Jurkat, Clone E6-1 (cell line): ENCODE results near the gene MMP19. TPM values are rescaled to one million over a fixed set of nuclear protein-coding genes. Genes with fewer than 3 reads are reported as not detected.
"Not testable (repeated sequence)": the region's sequence is repeated elsewhere in the genome, so short reads cannot be mapped to it uniquely, and the experiment has no call there.

Experiments
- DNase-seq: peaks from one replicate; pipeline ENCODE4 v3.0.0-alpha.2; 2011; ENCODE audit warnings: low read depth, low spot score
- H3K4me3 ChIP-seq: 2 replicates; pipeline ENCODE4 v1.5.1; 2011; ENCODE audit warnings: mild to moderate bottlenecking, low read length, control low read depth, moderate library complexity
- polyA plus RNA-seq: library from polyadenylated mRNA; unstranded; fragments of >200 nt; gene quantifications from one replicate; pipeline ENCODE4 v1.2.1, GENCODE V29; 2012; ENCODE audit warnings: missing spikeins; ENCODE audit not compliant: insufficient read length, insufficient read depth

The MMP19 gene, protein sequence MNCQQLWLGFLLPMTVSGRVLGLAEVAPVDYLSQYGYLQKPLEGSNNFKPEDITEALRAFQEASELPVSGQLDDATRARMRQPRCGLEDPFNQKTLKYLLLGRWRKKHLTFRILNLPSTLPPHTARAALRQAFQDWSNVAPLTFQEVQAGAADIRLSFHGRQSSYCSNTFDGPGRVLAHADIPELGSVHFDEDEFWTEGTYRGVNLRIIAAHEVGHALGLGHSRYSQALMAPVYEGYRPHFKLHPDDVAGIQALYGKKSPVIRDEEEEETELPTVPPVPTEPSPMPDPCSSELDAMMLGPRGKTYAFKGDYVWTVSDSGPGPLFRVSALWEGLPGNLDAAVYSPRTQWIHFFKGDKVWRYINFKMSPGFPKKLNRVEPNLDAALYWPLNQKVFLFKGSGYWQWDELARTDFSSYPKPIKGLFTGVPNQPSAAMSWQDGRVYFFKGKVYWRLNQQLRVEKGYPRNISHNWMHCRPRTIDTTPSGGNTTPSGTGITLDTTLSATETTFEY
- polyA plus RNA-seq = not detected

DNA sequence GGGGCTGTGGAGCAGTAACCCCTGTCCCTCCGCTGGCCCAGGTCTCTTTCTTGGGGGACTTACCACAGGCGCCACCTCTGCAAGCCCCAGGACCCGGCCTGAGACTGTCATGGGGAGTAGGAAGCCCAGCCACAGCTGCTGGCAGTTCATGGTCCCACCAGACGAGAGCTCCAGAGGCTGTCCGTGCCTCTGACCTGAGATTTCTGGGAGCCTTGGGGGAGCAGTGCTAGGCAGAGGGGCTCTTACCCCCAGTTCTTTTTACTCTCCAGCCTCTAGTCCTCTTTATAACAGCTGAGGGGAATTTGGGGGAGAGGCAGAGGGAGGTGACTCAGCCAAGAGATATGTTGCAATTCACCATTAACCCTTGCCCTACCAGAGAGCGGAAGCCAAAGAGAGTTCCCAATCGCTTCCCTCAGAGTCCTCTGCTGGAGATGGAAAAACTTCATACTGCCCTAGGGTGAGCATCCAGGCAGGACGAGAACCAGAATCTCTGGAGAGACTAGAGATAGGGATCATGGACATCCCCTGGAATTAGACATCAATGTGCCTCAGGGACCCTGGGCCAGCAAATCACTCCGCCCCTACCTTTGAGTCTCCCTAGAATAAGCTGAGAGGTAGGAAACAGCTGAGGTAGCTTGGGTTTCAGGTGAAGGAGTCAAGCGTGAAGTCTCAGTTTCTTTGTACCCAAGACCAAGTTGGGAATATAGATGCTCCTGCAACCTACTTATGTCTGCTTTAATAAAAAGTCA, at the start of gene MMP19:
Gene MMP19, minus strand, starts transcription at position 256 of the 749 bp plus-strand sequence. Its CDS starts 106 bp downstream, at position 150.
- DNase-seq = no peak
- no peak within 1 kb of the TSS for H3K4me3 ChIP-seq

DNA sequence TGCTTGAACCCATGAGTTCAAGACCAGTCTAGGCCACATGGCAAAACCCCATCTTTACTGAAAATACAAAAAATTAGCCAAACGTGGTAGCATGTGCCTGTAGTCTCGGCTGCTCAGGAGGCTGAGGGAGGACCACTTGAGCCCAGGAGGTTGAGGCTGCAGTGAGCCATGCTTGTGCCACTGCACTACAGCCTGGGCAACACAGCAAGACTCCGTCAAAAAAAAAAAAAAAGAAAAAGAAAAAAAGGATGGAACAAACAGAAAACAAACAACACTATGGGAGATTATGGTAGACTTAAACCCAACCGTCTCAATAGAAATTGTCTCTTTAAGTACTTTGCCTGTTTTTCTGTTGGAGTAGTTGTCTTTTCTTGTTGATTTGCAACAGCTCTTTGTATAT, 48.6 kb upstream of the MMP19 start:
- H3K4me3 ChIP-seq = no peak overlapping the region
- no peak for DNase-seq

DNA sequence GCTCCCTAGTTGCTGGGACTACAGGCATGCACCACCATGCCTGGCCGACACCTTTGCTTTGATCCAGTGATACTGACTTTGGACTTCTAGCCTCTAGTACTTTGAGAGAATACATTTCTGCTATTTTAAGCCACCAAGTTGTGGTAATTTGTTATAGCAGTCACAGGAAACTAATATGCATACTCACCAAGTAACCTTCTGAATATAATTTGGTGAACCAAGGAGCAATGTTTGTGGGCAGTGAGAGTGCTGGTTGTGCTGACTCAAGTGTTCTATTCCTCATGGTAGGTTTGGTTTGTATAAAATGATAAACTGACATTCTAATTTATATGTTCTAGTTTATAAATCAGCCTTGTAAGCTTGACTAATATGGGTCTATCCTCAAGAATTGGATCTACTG, 42.4 kb upstream of the MMP19 start:
- H3K4me3 ChIP-seq = no peak overlapping the region
- DNase-seq = no peak

DNA sequence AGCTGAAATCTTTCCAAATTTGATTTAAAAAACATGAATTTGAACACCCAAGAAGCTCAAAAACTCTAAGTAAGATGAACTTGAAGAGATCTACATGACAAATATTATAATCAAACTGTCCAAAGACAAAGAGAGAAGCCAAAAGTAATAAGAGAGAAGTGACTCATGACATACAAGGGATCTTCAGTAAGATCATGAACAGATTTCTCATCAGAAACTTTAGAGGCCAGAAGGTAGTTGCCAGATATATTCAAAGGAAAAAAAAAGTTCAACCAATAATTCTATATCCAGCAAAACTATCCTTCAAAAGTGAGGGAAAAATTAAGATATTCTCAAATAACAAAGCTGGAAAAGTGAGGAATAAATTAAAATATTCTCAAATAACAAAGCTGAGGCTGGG, 35.1 kb upstream of the MMP19 start:
- no peak overlapping the region for H3K4me3 ChIP-seq
- DNase-seq = no peak

DNA sequence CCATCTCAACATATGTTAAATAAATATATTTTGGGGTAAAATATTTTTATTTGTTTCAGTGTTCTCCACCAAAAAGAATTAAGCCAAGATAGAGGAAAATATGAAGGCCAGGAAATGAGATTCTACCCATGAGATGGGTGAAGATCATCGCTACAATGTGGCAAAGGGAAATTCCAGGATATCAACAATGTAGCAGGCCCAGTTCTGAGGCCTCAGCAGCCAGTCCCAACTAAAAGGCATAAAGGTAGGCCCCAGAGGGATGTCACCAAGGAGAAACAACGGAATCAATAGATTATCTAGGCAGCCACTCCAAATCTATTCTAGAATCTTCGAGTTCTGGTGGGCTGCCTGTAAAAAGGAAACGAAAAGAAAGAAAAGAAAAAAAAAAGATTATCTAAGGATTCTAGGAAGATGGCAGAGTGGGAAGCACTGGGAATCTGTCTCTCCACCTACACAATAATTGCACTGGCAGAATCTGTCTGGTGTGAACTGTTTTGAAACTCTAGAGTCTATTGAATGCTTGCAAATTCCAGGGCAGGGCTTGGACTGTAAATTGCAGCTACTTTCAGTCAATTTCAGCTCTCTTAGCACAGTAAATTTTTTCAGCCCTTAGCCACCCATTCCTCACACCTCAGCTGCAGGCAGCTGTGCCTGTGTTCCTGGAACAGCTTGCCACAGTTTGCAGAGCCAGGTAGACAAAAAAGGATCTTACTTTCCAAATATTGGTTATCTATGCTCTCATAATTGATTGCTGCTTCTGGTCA, 33.1 kb upstream of the MMP19 start:
- no peak for DNase-seq
- no peak overlapping the region for H3K4me3 ChIP-seq

DNA sequence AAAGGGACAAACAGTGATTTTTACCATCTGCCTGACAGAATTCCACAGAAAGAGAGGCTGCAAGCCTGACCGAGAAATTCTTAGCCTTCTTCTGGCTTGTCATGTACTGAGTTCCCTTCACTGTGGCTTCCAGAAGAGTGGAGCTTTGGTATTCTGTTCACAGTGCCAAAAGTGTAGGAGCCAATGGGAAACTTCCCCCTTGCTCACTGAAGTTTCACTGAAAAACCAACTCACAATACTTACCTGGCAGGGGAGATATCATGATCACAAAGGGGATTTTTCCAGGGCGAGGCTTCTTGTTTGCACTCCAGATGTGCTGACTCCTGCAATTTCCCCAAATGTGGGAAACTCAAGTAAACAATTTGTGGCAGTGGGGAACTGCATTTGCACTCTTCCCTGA, 31.7 kb upstream of the MMP19 start:
- DNase-seq = no peak
- H3K4me3 ChIP-seq = no peak overlapping the region

DNA sequence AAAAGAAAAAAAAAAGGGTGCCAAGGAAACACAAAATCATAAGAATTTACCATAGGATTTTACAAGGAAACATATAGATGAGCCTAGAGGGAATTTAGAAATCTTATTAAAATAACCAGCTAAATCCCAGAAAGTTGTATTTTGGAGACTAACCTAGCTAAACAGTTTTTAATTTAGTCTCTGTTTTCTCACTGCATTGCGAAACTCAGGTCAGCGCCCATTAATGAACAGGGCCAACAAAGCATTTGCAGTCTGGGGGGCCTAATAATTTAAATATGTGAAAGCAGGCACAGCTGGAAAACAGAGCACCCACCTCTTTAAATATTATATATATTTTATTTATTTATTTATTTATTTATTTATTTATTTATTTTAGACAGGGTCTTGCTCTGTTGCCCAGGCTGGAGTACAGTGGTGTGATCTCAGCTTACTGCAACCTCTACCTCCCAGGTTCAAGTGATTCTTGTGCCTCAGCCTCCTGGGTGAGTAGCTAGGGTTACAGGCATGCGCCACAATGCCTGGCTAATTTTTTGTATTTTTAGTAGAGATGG, 23.8 kb upstream of the MMP19 start:
- not testable (repeated sequence) for H3K4me3 ChIP-seq, DNase-seq

DNA sequence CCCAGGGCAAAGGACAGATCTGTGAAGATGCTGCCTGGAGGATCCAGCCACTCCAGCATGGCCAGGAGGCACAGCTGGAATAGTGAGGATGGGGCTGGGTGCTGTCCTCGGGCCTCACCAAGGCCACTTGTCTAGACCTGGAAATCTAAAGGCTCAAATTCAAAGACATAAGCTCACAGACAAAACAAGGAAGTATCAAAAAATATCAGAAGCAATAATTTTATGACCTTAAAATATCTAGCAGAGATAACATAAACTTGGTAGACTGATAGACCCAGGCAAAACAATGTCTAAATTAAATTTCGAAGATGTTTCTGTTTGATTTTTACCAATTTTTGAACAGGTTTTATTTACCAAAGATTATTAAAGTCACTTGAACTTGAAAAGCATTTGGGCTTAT, 22.6 kb upstream of the MMP19 start:
- no peak overlapping the region for H3K4me3 ChIP-seq
- DNase-seq = no peak

DNA sequence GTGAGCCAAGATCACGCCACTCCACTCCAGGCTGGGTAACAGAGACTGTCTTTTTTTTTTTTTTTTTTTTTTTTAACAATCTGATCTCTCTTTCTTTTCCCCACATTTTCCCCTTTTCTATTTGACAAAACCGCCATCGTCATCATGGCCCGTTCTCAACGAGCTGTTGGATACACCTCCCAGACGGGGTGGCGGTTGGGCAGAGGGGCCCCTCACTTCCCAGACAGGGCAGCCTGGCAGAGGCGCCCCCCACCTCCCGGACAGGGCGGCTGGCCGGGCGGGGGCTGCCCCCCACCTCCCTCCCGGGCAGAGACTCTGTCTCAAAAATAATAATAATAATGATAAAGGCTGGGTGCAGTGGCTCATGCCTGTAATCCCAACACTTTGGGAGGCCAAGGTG, 20.2 kb upstream of the MMP19 start:
- H3K4me3 ChIP-seq, DNase-seq: not testable (repeated sequence)

DNA sequence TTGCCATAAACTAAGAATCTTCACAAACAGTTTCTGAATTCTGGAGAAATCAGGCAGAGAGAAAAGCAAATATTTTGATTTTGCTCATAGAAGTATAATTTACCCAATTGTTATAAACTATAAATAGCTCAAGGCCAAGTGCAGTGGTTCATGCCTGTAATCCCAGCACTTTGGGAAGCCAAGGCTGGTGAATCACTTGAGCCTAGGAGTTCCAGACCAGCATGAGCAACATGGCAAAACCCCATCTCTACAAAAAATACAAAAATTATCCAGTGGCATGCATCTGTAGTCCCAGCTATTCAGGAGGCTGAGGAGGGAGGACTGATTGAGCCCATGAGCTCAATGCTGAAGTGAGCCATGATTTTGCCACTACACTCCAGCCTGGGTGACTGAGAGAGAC, 19.6 kb upstream of the MMP19 start:
- no peak for DNase-seq

DNA sequence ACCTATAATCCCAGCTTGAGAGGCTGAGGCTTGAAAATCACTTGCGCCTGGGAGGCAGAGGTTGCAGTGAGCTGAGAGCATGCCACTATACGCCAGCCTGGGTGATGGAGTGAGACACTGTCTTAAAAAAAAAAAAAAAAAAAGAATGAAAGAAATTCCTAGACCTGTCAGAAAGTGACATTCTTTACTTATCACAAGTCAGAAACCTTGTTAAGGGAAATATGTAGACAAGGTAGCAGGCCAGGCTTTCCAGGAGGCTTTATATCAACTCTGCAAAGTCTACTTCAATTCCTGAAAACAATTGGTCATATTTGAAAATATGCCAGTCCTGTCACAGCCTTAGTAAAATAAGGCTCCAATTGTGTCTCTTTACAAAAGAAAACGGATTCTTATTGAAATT, 19.1 kb upstream of the MMP19 start:
- no peak overlapping the region for H3K4me3 ChIP-seq

More for the DNA sequence above, 19.6 kb upstream of the MMP19 start:
- no peak overlapping the region for H3K4me3 ChIP-seq

DNA sequence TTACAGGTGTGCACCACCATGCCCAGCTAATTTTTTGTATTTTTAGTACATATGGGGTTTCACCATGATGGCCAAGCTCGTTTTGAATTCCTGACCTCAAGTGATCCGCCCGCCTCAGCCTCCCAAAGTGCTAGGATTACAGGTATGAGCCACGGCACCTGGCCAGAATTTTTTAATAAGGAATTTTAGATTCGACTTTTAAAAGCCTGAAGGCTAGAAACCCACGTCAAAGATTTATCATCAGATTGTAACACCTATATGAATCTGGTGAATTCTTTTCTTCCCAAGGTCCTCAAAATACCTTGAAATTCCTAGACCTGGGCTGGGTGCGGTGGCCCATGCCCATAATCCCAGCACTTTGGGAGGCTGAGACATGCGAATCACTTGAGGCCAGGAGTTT, 18.7 kb upstream of the MMP19 start:
- no peak overlapping the region for H3K4me3 ChIP-seq
- no peak for DNase-seq

More for the DNA sequence above, 19.1 kb upstream of the MMP19 start:
- DNase-seq = no peak

DNA sequence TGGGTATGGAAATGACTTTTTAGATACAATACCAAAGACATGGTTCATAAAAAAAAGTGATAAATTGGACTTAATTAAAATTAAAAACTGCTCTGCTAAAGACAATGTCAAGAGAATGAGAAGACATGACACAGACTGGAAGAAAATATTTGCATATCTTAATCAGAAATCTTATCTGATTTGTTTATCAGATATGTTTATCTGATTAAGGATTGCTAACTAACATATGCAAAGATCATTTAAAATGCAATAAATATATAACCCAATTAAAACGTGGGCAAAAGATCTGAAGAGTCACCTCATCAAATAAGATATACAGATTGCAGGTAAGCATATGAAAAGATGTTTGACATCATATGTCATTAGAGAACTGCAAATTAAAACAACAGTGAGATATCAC, 10.0 kb upstream of the MMP19 start:
- H3K4me3 ChIP-seq = no peak overlapping the region
- DNase-seq = no peak

DNA sequence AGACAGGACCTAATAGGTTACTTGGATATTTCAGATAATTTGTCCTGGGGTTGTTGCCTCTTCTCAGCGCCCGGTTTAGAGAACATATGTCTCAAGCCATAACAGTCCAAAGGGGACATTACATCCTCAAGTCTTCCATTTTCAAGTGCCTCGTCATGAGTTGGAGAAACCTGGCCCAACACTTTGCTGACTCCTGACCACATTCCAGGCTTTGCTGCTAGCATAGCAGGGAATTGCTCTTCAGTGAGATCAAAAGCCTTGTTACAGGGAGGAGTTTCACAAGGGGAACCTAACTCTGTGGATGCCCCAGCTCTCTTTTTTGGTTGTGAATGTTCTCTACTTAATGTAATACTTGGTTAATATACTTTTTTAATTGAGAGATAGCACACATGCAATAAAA, 8.2 kb upstream of the MMP19 start:
- no peak overlapping the region for H3K4me3 ChIP-seq

DNA sequence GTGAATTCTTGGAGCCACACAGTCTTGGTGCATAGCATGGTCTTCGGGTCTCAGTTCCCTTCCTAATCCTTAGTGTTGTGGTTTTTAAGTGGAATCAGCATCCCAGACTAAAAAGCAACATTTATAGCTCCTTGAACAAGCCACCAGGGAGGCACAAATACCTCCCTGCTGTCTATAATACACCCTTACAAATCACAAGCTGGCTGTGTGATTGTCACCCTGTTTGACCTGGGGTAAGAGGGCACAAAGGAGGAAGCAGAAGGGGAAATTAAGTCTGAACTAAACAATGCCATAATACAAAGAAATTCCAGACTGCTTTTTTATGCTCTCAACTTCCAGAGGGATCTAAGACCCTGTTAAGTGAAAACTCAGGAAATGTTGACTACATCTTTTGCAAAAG, 7.7 kb upstream of the MMP19 start:
- H3K4me3 ChIP-seq = no peak overlapping the region
- no peak for DNase-seq

More for the DNA sequence above, 8.2 kb upstream of the MMP19 start:
- no peak for DNase-seq

DNA sequence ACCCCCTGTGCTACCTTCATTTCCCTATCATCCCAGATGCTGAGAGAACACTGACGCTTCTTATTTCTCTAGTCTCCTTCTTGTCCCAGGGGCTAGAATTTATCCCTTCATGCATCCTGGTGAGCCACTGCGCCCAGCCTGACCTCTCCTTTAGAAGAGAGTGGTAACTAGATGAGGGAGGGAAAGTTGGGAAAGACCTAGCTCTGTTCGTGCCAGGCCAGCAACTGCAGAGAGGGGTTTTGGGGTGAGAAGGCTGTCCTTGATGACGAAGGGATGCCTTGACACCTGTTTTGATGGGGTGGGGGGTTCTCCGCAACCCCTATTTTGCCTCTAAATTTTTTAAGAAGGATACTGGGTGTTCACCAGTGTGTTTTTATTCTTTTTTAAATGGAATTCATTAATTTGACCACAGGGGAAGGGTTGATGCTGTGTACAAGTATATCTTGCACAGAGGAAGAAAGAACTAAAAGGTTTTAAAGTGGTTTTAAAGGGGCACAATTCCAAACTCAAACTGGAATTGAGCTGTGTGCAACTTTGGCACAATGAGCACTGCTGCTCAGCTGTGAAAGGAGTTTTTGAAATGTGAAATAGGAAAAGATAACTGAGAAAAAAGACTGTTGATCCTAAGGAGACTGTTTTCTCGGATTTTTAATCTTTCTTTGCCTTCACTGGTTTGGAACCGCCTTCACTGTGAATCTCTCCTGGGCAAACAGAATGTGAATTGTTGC, 7.0 kb upstream of the MMP19 start:
- DNase-seq = no peak
- H3K4me3 ChIP-seq = no peak overlapping the region

DNA sequence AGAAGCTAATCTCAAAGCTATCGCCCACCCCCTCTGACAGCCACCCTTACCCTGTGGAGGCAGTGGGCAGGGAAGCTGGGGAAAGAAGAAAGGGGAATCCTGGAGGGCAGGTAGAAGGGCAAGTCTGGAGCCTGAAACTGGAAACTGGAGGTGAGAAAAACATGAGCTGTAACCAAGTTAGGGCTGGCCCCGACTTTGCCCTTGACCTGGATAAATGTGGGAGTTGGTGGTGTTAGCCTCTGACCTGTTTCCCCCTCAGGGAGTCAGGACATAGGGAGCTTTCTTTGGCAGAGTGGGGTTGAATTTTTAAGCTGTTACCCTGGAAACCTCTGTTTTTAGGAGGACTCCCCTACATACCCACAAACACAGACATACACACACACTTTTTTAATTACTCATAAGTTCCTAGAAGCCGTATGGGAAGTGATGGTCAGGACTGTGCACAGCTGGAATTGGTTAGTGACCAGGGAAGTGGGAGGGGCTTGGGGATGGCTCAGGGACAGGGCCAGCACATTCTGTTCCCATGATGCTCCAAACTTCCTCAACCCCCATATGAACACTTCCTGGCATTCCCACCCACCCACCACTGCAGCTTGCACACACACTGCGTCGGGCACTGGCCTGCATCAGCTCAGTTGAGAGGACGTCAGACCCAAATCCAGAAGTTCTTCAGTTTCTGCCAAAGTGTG, 5.0 kb upstream of the MMP19 start:
- DNase-seq = no peak
- H3K4me3 ChIP-seq = no peak overlapping the region

DNA sequence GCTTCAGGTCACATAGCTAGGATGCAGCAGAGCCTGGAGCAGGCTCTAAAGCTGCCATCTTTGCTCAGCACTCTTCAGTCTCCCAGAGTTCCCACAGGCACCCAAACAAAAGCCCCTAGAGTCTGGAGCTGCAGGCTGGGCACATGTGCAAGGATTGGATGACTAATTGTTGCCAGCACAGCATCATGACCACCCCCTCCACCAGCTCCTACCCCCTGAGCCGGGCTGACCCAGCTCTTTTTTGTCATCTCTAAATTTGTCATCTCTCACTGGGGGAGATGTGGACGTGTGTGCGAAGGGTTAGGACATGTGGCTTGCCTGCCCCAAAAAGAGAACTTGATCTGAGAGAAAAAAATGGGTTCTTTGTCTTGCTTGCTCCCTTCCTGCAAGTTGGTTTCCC, 4.3 kb upstream of the MMP19 start:
- DNase-seq = no peak
- H3K4me3 ChIP-seq = no peak overlapping the region
